ENCODE results near the gene GLIPR1. TPM values are rescaled to one million over a fixed set of nuclear protein-coding genes. Genes with fewer than 3 reads are reported as not detected.

Gene GLIPR1
- total and polyA plus RNA-seq, 2 donors (not counting 3 experiments of a cell fraction or from before 2014, with no cell fraction given) = 98.8 to 108 TPM

- Histone ChIP-seq H3K4me3 (replicated peaks in 1 of 3; ENCODE audit: insufficient read depth in 1 of 3, low read depth in 1 of 3, low read length in 3 of 3) (no peak overlapping the region), H3K4me2 (ENCODE audit: insufficient read depth, low read length) (no peak overlapping the region), H3K79me2 (ENCODE audit: control insufficient read depth, insufficient read depth, low read length) (no peaks in the 10 kb centered on the region), H3K27me3 (ENCODE audit: control insufficient read depth in 2 of 2, insufficient read depth in 2 of 2, low read length in 2 of 2) (no peaks in the 10 kb centered on the region), H3K9ac (replicated peaks; ENCODE audit: extremely low read depth, insufficient read depth, low read length) (no peak overlapping the region), H3K9me3 (replicated peaks; ENCODE audit: control insufficient read depth, insufficient read depth, low read length) (no peaks in the 10 kb centered on the region), H3K36me3 (ENCODE audit: control insufficient read depth in 2 of 2, extremely low read depth in 1 of 2, insufficient read depth in 2 of 2, low read length in 2 of 2) (no peaks in the 10 kb centered on the region), H2AFZ (ENCODE audit: low read depth, low read length) (no peak overlapping the region), H3K9me1 (replicated peaks; ENCODE audit: control insufficient read depth, extremely low read depth, insufficient read depth, low read length) (no peaks in the 10 kb centered on the region), H3K27ac (ENCODE audit: insufficient read depth, low read depth, low read length) (no peak overlapping the region), H3K4me1 (ENCODE audit: control insufficient read depth, extremely low read depth, insufficient read depth, low read length) (no peaks in the 10 kb centered on the region), H4K20me1 (replicated peaks; ENCODE audit: control insufficient read depth, extremely low read depth, insufficient read depth, low read length) (no peaks in the 10 kb centered on the region)
- DNase-seq (ENCODE audit: low read depth, low spot score) (no peak), FAIRE-seq (no peak)
- POLR2A ChIA-PET = no interaction called here
- dilution Hi-C loops (cut with MboI; ENCODE audit: extremely low pct_ligation_motif_present, low sequenced_read_pairs) = no loop called here
- BruUV-seq (replicated peaks) = no TSS peak
- TF ChIP-seq POLR2A (IDR thresholded peaks at IDR 0.05; ENCODE audit: low read depth, low read length) (no peak), GATA2 (IDR thresholded peaks at IDR 0.05; ENCODE audit: insufficient read depth, insufficient read length, low read depth, low read length) (no peak), JUN (IDR thresholded peaks at IDR 0.05; ENCODE audit: borderline replicate concordance, insufficient read depth, insufficient read length, low read depth) (no peak), FOS (IDR thresholded peaks at IDR 0.05; ENCODE audit: borderline replicate concordance, insufficient read depth, low read length) (no peak), EZH2 (IDR thresholded peaks at IDR 0.05; ENCODE audit: borderline replicate concordance, low read depth, low read length, severe bottlenecking) (no peak), MYC (IDR thresholded peaks at IDR 0.05; ENCODE audit: low read depth, low read length) (no peak), CTCF (IDR thresholded peaks at IDR 0.05; ENCODE audit: extremely low read depth in 1 of 2, insufficient read depth in 1 of 2, low read depth in 1 of 2, low read length in 2 of 2) (no peak), POLR2AphosphoS5 (IDR thresholded peaks at IDR 0.05; ENCODE audit: insufficient read depth, low read depth, low read length) (no peak)
- TF ChIP-seq, protein P1, sequence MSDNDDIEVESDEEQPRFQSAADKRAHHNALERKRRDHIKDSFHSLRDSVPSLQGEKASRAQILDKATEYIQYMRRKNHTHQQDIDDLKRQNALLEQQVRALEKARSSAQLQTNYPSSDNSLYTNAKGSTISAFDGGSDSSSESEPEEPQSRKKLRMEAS (IDR thresholded peaks at IDR 0.05; ENCODE audit: insufficient read depth, insufficient read length) = no peak
- CTCF ChIA-PET = interaction anchor here (1.2 to 1.3 kb wide), 2 partner anchors 8 to 20 kb away, joined by 3 read pairs; no protein-coding TSS in a partner anchor
- intact Hi-C loops (cut with micrococcal nuclease) = no loop called here
Observed at GRCh38 chr12:75533239-75533638, 52.7 kb downstream of the GLIPR1 start.
